Parathyroid adenoma (tissue), 2 donors: ENCODE data around the gene PBXIP1.

Experiments
- H2AFZ ChIP-seq: fragments of 300-600 bp; sonication (generic); one replicate; pipeline ENCODE4 v1.7.0; 2017; ENCODE audit warnings: antibody characterized with exemption, mild to moderate bottlenecking
- H3K27ac ChIP-seq: fragments of 300-600 bp; sonication (generic); one replicate; pipeline ENCODE4 v1.7.0; 2017
- H3K27me3 ChIP-seq: fragments of 300-600 bp; sonication (generic); one replicate; pipeline ENCODE4 v1.7.0; 2017; ENCODE audit warnings: low read length; ENCODE audit not compliant: control insufficient read depth, insufficient read depth
- H3K36me3 ChIP-seq: fragments of 300-600 bp; sonication (generic); one replicate; pipeline ENCODE4 v1.7.0; 2017; ENCODE audit warnings: low read length; ENCODE audit not compliant: control insufficient read depth, insufficient read depth
- H3K4me1 ChIP-seq: fragments of 300-600 bp; sonication (generic); one replicate; pipeline ENCODE4 v1.7.0; 2017; ENCODE audit warnings: control low read depth
- H3K4me2 ChIP-seq: fragments of 300-600 bp; sonication (generic); one replicate; pipeline ENCODE4 v1.7.0; 2017; ENCODE audit warnings: low read length
- H3K4me3 ChIP-seq: fragments of 300-600 bp; sonication (generic); one replicate; pipeline ENCODE4 v1.7.0; 2017; ENCODE audit warnings: low read depth, low read length
- H3K79me2 ChIP-seq: fragments of 300-600 bp; sonication (generic); one replicate; pipeline ENCODE4 v1.7.0; 2017; ENCODE audit warnings: control low read depth
- H3K9ac ChIP-seq: fragments of 300-600 bp; sonication (generic); one replicate; pipeline ENCODE4 v1.7.0; 2017; ENCODE audit warnings: mild to moderate bottlenecking
- H3K9me3 ChIP-seq: fragments of 300-600 bp; sonication (generic); one replicate; pipeline ENCODE4 v1.7.0; 2017; ENCODE audit warnings: low read length; ENCODE audit not compliant: control insufficient read depth
- TF ChIP-seq, protein P1 (sequence below): fragments of 300-600 bp; sonication (generic); IDR thresholded peaks from one replicate; pipeline ENCODE4 v1.7.0; 2017; ENCODE audit warnings: antibody characterized with exemption, mild to moderate bottlenecking
- donor health status: primary hyperparathyroidism.

Gene PBXIP1

GRCh38 chr1:154975409-154976059 is 19.6 kb upstream of the PBXIP1 start:
- Histone ChIP-seq H3K4me1 (peaks cover 7% of the 10 kb centered on the region), H3K4me3 (peak overlapping the region; percentile 94), H3K27ac (peak overlapping the region; percentile 98), H3K36me3 (no peaks in the 10 kb centered on the region), H3K27me3 (no peaks in the 10 kb centered on the region), H2AFZ (peak overlapping the region; percentile 52), H3K9ac (no peak overlapping the region), H3K4me2 (peak overlapping the region; percentile 91), H3K79me2 (peaks cover 2% of the 10 kb centered on the region), H3K9me3 (no peaks in the 10 kb centered on the region)
- TF ChIP-seq, protein P1, sequence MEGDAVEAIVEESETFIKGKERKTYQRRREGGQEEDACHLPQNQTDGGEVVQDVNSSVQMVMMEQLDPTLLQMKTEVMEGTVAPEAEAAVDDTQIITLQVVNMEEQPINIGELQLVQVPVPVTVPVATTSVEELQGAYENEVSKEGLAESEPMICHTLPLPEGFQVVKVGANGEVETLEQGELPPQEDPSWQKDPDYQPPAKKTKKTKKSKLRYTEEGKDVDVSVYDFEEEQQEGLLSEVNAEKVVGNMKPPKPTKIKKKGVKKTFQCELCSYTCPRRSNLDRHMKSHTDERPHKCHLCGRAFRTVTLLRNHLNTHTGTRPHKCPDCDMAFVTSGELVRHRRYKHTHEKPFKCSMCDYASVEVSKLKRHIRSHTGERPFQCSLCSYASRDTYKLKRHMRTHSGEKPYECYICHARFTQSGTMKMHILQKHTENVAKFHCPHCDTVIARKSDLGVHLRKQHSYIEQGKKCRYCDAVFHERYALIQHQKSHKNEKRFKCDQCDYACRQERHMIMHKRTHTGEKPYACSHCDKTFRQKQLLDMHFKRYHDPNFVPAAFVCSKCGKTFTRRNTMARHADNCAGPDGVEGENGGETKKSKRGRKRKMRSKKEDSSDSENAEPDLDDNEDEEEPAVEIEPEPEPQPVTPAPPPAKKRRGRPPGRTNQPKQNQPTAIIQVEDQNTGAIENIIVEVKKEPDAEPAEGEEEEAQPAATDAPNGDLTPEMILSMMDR: no peak

DNA sequence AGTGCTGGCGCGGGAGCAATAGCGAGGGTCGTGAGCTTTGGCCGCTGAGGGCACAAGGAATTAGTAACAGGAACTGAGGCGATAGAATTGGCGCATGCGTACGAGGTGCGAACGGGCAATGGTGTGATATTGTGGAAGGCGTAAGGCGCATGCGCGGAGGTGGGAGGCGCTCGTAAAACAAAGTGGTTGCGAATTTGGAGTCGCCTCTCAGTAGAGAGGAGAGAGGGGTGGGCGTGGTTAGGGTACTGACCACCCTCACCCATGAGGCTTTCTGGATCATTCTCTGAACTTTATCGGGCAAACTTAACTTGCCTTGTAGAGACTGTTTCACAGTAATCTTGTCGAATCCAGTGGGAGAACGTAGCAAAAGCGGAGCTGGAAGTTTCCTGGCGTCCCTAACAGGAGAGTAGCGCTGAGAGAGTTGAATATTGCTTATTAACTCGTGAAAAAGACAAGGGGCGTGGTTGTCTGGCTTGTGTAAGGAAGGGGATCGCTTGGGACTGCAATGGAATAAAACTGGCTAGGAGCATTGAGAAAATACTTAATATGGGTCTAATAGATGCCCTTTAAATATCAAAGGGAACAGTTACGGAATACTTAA is 19.0 kb upstream of the PBXIP1 start:
- H3K27ac ChIP-seq: peak overlapping the region; percentile 98
- H3K4me2 ChIP-seq: peak overlapping the region; percentile 91
- peak overlapping the region; percentile 52 for H2AFZ ChIP-seq
- TF ChIP-seq, protein P1: no peak
- peak overlapping the region; percentile 94 for H3K4me3 ChIP-seq
- H3K4me1 ChIP-seq: peaks cover 7% of the 10 kb centered on the region
- no peak overlapping the region for H3K9ac ChIP-seq
- H3K79me2 ChIP-seq: peaks cover 2% of the 10 kb centered on the region
- H3K27me3 ChIP-seq: no peaks in the 10 kb centered on the region
- H3K9me3 ChIP-seq: no peaks in the 10 kb centered on the region
- no peaks in the 10 kb centered on the region for H3K36me3 ChIP-seq

DNA sequence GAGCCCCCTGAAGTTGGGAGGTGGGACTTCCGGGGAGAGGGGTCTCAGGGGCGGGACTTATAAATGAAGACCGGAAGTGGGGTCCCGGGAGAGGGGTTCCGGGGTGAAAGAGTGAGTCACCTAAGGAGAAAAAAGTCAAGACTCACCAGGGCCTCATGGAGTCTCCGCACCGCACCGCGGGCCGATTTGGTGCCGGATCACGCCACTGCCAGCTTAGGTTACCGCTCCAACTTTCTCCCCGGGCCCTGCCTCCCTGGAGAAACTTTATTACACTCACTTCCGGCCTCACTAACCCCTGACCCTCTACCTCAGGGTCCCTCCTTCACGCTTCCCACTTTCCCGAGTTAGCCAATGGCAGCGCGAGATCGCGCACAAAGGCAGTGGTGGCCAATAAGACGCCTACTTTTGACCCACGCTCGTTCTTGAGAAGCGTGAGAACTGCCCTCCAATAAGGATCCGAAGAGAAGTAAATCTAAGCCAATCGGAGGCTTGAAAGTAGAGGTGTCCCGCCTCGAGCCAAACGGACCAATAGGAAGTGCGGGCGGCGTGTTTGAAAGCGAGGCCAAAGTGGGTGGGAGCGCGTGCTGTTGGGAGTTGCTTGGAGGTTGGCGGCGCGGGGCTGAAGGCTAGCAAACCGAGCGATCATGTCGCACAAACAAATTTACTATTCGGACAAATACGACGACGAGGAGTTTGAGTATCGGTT is 18.4 kb upstream of the PBXIP1 start, which contains the start of gene CKS1B:
TSS of gene CKS1B (plus strand) at position 580 of the 706 bp plus-strand sequence. CDS start at position 645, 65 bp downstream.
- no peaks in the 10 kb centered on the region for H3K36me3 ChIP-seq
- peak within 1 kb of the TSS; percentile 77 for H3K9ac ChIP-seq
- peaks cover 2% of the 10 kb centered on the region for H3K79me2 ChIP-seq
- H3K27ac ChIP-seq: peak within 1 kb of the TSS; percentile 98
- peak within 1 kb of the TSS; percentile 61 for H2AFZ ChIP-seq
- peaks cover 7% of the 10 kb centered on the region for H3K4me1 ChIP-seq
- H3K4me3 ChIP-seq: peak within 1 kb of the TSS; percentile 94
- H3K4me2 ChIP-seq: peak within 1 kb of the TSS; percentile 91
- H3K9me3 ChIP-seq: no peaks in the 10 kb centered on the region
- no peaks in the 10 kb centered on the region for H3K27me3 ChIP-seq
- TF ChIP-seq, protein P1: no peak

DNA sequence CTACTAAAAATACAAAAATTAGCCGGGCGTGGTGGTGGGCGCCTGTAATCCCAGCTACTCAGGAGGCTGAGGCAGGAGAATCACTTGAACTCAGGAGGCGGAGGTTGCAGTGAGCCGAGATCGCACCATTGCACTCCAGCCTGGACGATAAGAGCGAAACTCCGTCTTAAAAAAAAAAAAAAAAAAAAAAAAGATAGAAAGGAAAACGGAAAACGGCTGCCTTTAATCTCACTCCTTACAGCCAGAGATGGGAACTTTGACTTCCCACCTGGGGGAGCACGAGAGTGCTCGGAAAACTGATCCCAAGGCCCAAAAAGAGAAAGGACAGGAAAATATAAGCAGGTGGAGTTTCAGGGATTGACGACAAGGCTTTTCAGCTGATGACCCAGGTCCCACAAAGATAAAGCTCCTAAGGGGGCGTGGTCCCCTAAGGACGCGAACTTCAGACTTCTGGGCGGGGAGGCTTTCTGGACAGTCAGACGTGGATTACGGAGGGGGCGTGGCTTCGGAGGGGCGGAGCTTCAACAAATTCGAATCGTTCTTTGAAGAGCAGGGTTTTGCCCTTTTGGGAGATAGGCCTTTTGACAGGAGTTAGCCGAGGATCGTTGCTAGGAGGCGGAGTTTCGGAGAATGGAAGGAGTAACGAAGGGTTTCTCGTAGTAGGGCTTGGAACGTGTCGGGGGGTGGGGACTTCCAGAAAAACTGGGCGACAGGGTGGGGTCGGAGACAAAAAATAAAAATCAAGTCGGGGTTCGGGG is 17.6 kb upstream of the PBXIP1 start:
- H3K79me2 ChIP-seq: peaks cover 2% of the 10 kb centered on the region

More for the DNA sequence above, 17.6 kb upstream of the PBXIP1 start:
- peaks cover 7% of the 10 kb centered on the region for H3K4me1 ChIP-seq
- H2AFZ ChIP-seq: peak overlapping the region; percentile 61
- no peaks in the 10 kb centered on the region for H3K27me3 ChIP-seq
- H3K27ac ChIP-seq: peak overlapping the region; percentile 98
- peak overlapping the region; percentile 94 for H3K4me3 ChIP-seq
- H3K4me2 ChIP-seq: peak overlapping the region; percentile 91
- TF ChIP-seq, protein P1: no peak
- H3K36me3 ChIP-seq: no peaks in the 10 kb centered on the region
- no peaks in the 10 kb centered on the region for H3K9me3 ChIP-seq
- H3K9ac ChIP-seq: peak overlapping the region; percentile 77
